Heart right ventricle (tissue), 16 donors: ENCODE measurements around the gene HAAO. TPM values are rescaled to one million over a fixed set of nuclear protein-coding genes. Genes with fewer than 3 reads are reported as not detected.

Source experiments
- ATAC-seq, 8 donors: fragments of 200-7000 bp; cut with Tn5 transposase; one replicate each; pipeline ENCODE4 v1.9.1; 2020; ENCODE audit warnings: mild to moderate bottlenecking in 8 of 8, moderate library complexity in 8 of 8, moderate number of reproducible peaks in 1 of 8
- DNase-seq, 2 donors: peaks; one replicate each; pipeline ENCODE4 v3.0.0-alpha.2; 2020
- H3K27ac ChIP-seq, 10 donors: fragments of 200-600 bp; sonication (generic) in 2 of 10; one replicate each; pipeline versions ENCODE4 v1.5.0 to v1.8.0; 2020 to 2022; ENCODE audit warnings: mild to moderate bottlenecking in 3 of 10
- H3K27me3 ChIP-seq, 7 donors: fragments of 200-600 bp; one replicate each; pipeline ENCODE4 v1.8.0; 2021 to 2022; ENCODE audit warnings: mild to moderate bottlenecking in 2 of 7
- H3K36me3 ChIP-seq, 9 donors: fragments of 200-600 bp; sonication (generic) in 1 of 9; one replicate each; pipeline versions ENCODE4 v1.5.0 to v1.8.0; 2020 to 2022; ENCODE audit warnings: mild to moderate bottlenecking in 2 of 9
- H3K4me1 ChIP-seq, 9 donors: fragments of 200-600 bp; sonication (generic) in 1 of 9; one replicate each; pipeline versions ENCODE4 v1.5.0 to v1.8.0; 2020 to 2022; ENCODE audit warnings: mild to moderate bottlenecking in 4 of 9
- H3K4me3 ChIP-seq, 10 donors: fragments of 200-600 bp; sonication (generic) in 2 of 10; one replicate each; pipeline versions ENCODE4 v1.5.0 to v1.8.0; 2020 to 2022; ENCODE audit warnings: mild to moderate bottlenecking in 7 of 10, moderate library complexity in 2 of 10
- H3K9me3 ChIP-seq, 11 donors: fragments of 200-600 bp in 10 of 11; sonication (generic) in 2 of 11; one replicate each; pipeline versions ENCODE4 v1.5.0 to v1.8.0; 2013 to 2022; ENCODE audit warnings: mild to moderate bottlenecking in 2 of 11, control low read depth in 1 of 11, moderate library complexity in 1 of 11
- WGBS, 2 donors: extraction: QIAGEN DNeasy Blood & Tissue Kit; methylation state at CpG; one replicate each; pipeline ENCODE4 v1.1.7; 2013; ENCODE audit warnings: inconsistent platforms in 1 of 2; 5-methylcytosine and 5-hydroxymethylcytosine counted together
- intact Hi-C, 10 donors: fragments of 100-400 bp; cut with DNase I; formaldehyde crosslinking; loops; one replicate each; pipeline versions ENCODE4 v1.11.1 to v1.14.2; 2022
- polyA plus RNA-seq, 2 donors: library from polyadenylated mRNA; stranded (reverse); fragments of 200-250 nt; gene quantifications; one replicate each; pipeline ENCODE4 v1.2.3, GENCODE V29; 2013
- total RNA-seq, 10 donors: library from RNA; stranded (reverse); fragmentation: NEBNext Ultra II Directional in 3 of 10; extraction: Animal tissue kit (Norgen Biotek cat#: 25700) in 3 of 10; gene quantifications; one replicate each; pipeline versions ENCODE4 v1.2.1 to v1.2.4, GENCODE V29; 2021 to 2023
- TF ChIP-seq, protein P1 (sequence below), 9 donors: fragments of 200-600 bp; sonication (generic) in 2 of 9; IDR thresholded peaks; one replicate each; pipeline versions ENCODE4 v1.5.0 to v1.8.0; 2021 to 2022; ENCODE audit warnings: antibody characterized with exemption in 9 of 9, mild to moderate bottlenecking in 5 of 9, moderate library complexity in 1 of 9
- donor health status: Arrhythmogenic right ventricular cardiomyopathy.
- donor health status: ischemic (EF 13 %, LVEDD 7.1; RV severe dilation, severe dysfunction).
- donor health status: healthy with polysubstance abuse.
- donor health status: DM: no; HTN: yes; CAD: no.
- donor health status: DM: no; HTN: no; CAD: no.
- donor health status: ischemic (EF 25% LVEDD 6.9; RV normal size, moderate dysfunction).
- donor health status: ischemic (EF 25% LVEDD 5.7; RV mildly dilated, moderate dysfunction).
- donor health status: healthy.
- donor health status: DM: yes; HTN: yes; CAD: no.
- donor health status: Ischemic cardiomyopathy.
- donor health status: ischemic (EF 35%, LVEDD 5.7; RV mildly dilated, moderate dysfunction).
- donor health status: nonischemic (EF 11% LVEDD 7.7; RV severe dilation, severe dysfunction).
- donor health status: DM: yes; HTN: yes; CAD: no.
- donor health status: PGD.
- donor health status: ischemic (EF 29% LVEDD 5.4; RV normal size, mild dysfunction).
- donor health status: nonischemic (EF 23%, LVEDD 6.1; RV moderate dilation, normal function).

Gene HAAO
- total and polyA plus RNA-seq, 12 donors = 0.80 to 6.4 (median 2.7) TPM

DNA sequence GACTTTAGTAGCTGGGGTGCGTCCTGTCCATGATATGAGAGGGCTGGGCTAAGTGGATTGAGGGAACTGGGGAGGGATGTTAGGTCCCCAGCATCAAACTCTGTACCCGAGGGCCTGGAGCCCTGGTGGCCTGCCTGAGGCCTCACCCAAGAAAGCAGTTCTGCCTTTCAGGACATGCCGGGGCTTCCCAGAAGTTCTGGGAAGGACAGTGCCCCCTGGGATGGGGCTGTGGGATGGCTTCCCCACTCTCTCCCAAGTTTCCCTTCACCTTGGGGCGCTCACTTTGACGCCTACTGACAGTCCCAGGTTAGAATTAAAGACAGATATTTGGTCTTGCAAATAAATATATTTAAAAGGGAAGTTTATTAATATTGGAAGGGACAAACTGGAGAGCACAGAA lies 30.2 kb downstream of the HAAO start:
- TF ChIP-seq, protein P1, sequence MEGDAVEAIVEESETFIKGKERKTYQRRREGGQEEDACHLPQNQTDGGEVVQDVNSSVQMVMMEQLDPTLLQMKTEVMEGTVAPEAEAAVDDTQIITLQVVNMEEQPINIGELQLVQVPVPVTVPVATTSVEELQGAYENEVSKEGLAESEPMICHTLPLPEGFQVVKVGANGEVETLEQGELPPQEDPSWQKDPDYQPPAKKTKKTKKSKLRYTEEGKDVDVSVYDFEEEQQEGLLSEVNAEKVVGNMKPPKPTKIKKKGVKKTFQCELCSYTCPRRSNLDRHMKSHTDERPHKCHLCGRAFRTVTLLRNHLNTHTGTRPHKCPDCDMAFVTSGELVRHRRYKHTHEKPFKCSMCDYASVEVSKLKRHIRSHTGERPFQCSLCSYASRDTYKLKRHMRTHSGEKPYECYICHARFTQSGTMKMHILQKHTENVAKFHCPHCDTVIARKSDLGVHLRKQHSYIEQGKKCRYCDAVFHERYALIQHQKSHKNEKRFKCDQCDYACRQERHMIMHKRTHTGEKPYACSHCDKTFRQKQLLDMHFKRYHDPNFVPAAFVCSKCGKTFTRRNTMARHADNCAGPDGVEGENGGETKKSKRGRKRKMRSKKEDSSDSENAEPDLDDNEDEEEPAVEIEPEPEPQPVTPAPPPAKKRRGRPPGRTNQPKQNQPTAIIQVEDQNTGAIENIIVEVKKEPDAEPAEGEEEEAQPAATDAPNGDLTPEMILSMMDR (IDR thresholded peaks at IDR 0.05) = no peak
- no peaks in the 10 kb centered on the region for H3K36me3 ChIP-seq
- 90 to 93% methylated on average over 5 of the region's 5 CpGs for WGBS, 2 donors
- DNase-seq = no peak
- peaks cover 0 to 10% (median 0%) of the 10 kb centered on the region in 9 donors for H3K4me1 ChIP-seq
- H3K9me3 ChIP-seq = no peaks in the 10 kb centered on the region
- no peaks in the 10 kb centered on the region for H3K27me3 ChIP-seq
- ATAC-seq = no peak
- intact Hi-C loops = no loop called here
- no peak overlapping the region for H3K27ac ChIP-seq
- peak overlapping the region in 1 of 10 donors; percentile 28 for H3K4me3 ChIP-seq

DNA sequence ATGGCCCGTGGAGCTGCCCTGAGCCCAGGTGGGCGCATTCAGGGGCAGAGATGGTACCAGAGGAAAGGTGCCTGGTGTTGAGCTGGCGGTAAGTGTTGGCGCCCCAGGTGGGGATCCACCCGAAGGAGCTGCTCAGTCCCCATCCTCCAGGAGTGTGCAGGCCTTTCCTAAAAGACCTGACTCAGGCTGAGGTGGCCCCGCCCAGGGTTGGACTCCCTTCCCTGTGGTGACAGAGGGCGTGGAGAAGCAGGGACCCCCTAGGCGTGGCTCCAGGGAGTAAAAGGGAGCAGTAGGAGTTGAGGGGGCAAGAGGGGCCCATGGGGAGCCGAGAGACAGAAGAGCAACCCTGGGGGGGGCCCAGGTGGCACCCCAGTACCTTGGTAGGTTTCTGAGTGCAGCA lies 30.8 kb downstream of the HAAO start:
- H3K36me3 ChIP-seq = no peaks in the 10 kb centered on the region
- peaks cover 0 to 10% (median 0%) of the 10 kb centered on the region in 9 donors for H3K4me1 ChIP-seq
- peak overlapping the region in 1 of 10 donors; percentile 28 for H3K4me3 ChIP-seq
- H3K27me3 ChIP-seq = no peaks in the 10 kb centered on the region
- intact Hi-C loops = no loop called here
- no peaks in the 10 kb centered on the region for H3K9me3 ChIP-seq
- no peak overlapping the region for H3K27ac ChIP-seq
- WGBS, 2 donors = 94 to 95% methylated on average over 9 of the region's 9 CpGs
- no peak for ATAC-seq
- DNase-seq = no peak
- TF ChIP-seq, protein P1 (IDR thresholded peaks at IDR 0.05) = no peak

DNA sequence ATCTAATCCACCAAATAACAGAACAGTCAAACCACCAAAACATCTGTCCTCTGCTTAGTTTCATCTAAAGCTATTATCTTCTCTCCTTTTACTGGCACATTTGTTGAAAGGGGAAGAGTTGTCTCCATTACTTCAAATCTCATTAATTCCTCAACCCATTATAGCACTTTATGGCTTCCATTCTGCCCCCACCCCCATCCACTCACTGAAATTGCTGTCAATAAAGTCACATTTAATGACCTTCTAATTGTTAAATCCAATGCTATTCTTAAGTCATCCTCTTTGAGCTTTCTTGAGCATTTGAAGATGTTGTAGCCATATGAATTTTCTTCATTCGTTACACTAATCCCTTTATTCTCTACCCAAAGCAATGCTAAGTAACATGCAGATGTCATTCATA lies 33.6 kb downstream of the HAAO start:
- Histone ChIP-seq H3K27ac (no peak overlapping the region), H3K4me3 (no peak overlapping the region), H3K9me3 (no peaks in the 10 kb centered on the region), H3K36me3 (peaks cover 0 to 7% (median 0%) of the 10 kb centered on the region in 9 donors), H3K27me3 (no peaks in the 10 kb centered on the region), H3K4me1 (peaks cover under 1 to 22% (median 11%) of the 10 kb centered on the region in 9 donors)
- ATAC-seq = no peak
- no peak for DNase-seq
- intact Hi-C loops = no loop called here
- 91 to 100% methylated on average over 1 of the region's 1 CpG for WGBS, 2 donors
- TF ChIP-seq, protein P1 (IDR thresholded peaks at IDR 0.05) = no peak

DNA sequence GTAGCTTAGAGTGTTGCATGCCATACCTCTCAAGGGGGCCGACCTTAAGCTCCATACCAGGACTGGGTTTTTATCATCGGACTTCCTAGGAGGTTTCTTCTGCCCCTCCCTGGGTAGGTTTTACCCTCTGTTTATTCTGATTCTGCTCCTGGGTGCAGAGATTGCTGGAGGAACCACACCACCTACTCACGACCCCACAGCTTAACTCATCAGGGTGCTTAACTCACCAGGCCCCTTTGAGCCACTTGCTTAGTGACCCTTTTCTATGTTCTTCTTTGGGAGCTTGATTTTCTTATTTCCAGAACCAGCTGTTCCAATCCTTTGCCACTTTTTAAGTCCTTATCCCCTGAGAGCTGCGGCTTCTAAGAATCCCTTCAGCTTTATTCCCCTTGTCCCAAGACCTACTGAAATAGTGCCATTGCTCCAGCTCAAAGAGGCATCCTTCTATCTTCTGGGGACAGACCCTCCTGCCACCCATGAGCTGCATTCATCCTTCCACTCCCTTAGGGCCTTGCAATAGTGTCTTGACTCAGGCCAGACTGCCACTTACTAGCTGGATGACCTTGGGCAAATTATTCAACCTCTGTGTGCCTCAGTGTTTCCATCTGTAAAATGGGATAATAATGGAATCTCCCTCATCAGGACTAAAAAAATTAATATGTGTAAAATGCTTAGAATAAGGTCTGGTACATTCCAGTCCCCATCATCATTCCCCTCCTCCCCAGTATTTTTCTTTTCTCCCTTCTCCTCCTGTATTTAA lies 34.2 kb downstream of the HAAO start:
- H3K4me1 ChIP-seq = peaks cover 3 to 27% (median 16%) of the 10 kb centered on the region in 9 donors
- DNase-seq (no peak), ATAC-seq (no peak)
- H3K36me3 ChIP-seq = peaks cover 0 to 10% (median 0%) of the 10 kb centered on the region in 9 donors
- H3K27me3 ChIP-seq = no peaks in the 10 kb centered on the region
- H3K4me3 ChIP-seq = no peak overlapping the region
- no peak overlapping the region for H3K27ac ChIP-seq
- no peaks in the 10 kb centered on the region for H3K9me3 ChIP-seq
- TF ChIP-seq, protein P1 (IDR thresholded peaks at IDR 0.05) = no peak
- 82 to 91% methylated on average over 4 of the region's 4 CpGs for WGBS, 2 donors
- intact Hi-C loops = no loop called here
